ENCODE measurements around the gene GRM4.

Gene GRM4

GRCh38 chr6:34115403-34115795 is 30.5 kb downstream of the GRM4 start:
- no peak overlapping the region for H3K4me3 ChIP-seq (ENCODE audit: low read depth, low read length)
- DNase-seq (ENCODE audit: low read depth) = peak; percentile 45
- TF ChIP-seq POLR2A (IDR thresholded peaks at IDR 0.05; ENCODE audit: extremely low read depth, insufficient read length) (no peak), MYC (IDR thresholded peaks at IDR 0.05; ENCODE audit: low read depth, low read length) (no peak), CTCF (IDR thresholded peaks at IDR 0.05; ENCODE audit: low read depth, low read length) (no peak)
- TF ChIP-seq, protein P1, sequence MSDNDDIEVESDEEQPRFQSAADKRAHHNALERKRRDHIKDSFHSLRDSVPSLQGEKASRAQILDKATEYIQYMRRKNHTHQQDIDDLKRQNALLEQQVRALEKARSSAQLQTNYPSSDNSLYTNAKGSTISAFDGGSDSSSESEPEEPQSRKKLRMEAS (IDR thresholded peaks at IDR 0.05; ENCODE audit: low read depth, low read length) = no peak

GRCh38 chr6:34114695-34115402 is 31.0 kb downstream of the GRM4 start:
- no peak for DNase-seq (ENCODE audit: low read depth)
- no peak for TF ChIP-seq CTCF (IDR thresholded peaks at IDR 0.05; ENCODE audit: low read depth, low read length)
- TF ChIP-seq POLR2A (IDR thresholded peaks at IDR 0.05; ENCODE audit: extremely low read depth, insufficient read length) = no peak
- no peak for TF ChIP-seq MYC (IDR thresholded peaks at IDR 0.05; ENCODE audit: low read depth, low read length)
- TF ChIP-seq, protein P1 (IDR thresholded peaks at IDR 0.05; ENCODE audit: low read depth, low read length) = no peak
- H3K4me3 ChIP-seq (ENCODE audit: low read depth, low read length) = no peak overlapping the region

DNA sequence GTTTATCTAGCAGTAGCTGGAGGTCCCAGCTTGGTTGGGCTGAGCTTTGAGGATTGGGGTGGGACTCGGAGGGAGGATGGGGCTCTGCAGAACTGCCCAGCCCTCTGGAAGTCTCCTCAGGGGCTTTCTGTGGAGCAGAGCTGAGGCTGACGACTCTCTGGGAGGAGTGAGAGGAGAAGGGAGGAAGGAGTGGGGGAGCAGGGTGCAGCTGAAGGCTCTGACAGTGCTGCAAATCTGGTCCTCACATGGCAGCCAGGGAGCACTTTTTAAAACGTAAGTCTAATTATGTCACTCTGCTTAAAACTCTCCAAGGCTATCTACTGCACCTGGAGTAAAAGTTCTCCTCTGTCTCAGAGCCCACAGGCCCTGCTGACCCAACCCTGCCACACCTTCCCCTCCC is 32.4 kb downstream of the GRM4 start:
- TF ChIP-seq, protein P1 (IDR thresholded peaks at IDR 0.05; ENCODE audit: low read depth, low read length) = no peak
- TF ChIP-seq MYC (IDR thresholded peaks at IDR 0.05; ENCODE audit: low read depth, low read length) (no peak), POLR2A (IDR thresholded peaks at IDR 0.05; ENCODE audit: extremely low read depth, insufficient read length) (no peak), CTCF (IDR thresholded peaks at IDR 0.05; ENCODE audit: low read depth, low read length) (no peak)
- DNase-seq (ENCODE audit: low read depth) = no peak
- H3K4me3 ChIP-seq (ENCODE audit: low read depth, low read length) = no peak overlapping the region

DNA sequence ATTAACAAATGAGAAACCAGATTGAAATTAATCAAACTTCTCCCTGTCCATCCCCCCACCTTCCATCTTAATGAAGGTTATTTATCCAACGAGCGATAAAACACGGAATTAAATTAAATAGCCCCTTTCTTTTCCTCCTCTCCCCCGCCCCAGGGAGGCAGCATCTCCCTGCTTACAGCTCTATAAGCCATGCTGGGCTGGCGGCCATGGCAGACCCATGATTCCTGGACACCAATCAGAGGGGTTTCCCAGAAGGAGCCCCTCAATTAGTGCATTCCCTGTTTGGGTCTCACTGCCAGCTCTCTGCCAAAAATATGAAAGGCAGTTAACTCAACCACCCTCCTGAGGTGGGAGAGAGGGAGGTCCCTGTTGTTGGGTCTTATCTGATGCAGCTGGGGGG is 33.8 kb downstream of the GRM4 start:
- H3K4me3 ChIP-seq (ENCODE audit: low read depth, low read length) = no peak overlapping the region
- no peak for DNase-seq (ENCODE audit: low read depth)
- TF ChIP-seq, protein P1 (IDR thresholded peaks at IDR 0.05; ENCODE audit: low read depth, low read length) = no peak

- no peak for TF ChIP-seq POLR2A (IDR thresholded peaks at IDR 0.05; ENCODE audit: extremely low read depth, insufficient read length)
- no peak for DNase-seq (ENCODE audit: low read depth)
- no peak overlapping the region for H3K4me3 ChIP-seq (ENCODE audit: low read depth, low read length)
Measured at GRCh38 chr6:34110610-34111009, 35.3 kb downstream of the GRM4 start.

- no peak overlapping the region for H3K4me3 ChIP-seq (ENCODE audit: low read depth, low read length)
- TF ChIP-seq POLR2A (IDR thresholded peaks at IDR 0.05; ENCODE audit: extremely low read depth, insufficient read length) (no peak), MYC (IDR thresholded peaks at IDR 0.05; ENCODE audit: low read depth, low read length) (no peak), CTCF (IDR thresholded peaks at IDR 0.05; ENCODE audit: low read depth, low read length) (no peak)
- TF ChIP-seq, protein P1 (IDR thresholded peaks at IDR 0.05; ENCODE audit: low read depth, low read length) = no peak
- no peak for DNase-seq (ENCODE audit: low read depth)
Measured at GRCh38 chr6:34108176-34108575, 37.7 kb downstream of the GRM4 start.

- H3K4me3 ChIP-seq (ENCODE audit: low read depth, low read length) = no peak overlapping the region
- TF ChIP-seq MYC (IDR thresholded peaks at IDR 0.05; ENCODE audit: low read depth, low read length) = no peak
Measured at GRCh38 chr6:34106900-34107299, 39.0 kb downstream of the GRM4 start.

More at GRCh38 chr6:34106900-34107299, 39.0 kb downstream of the GRM4 start:
- no peak for DNase-seq (ENCODE audit: low read depth)

Data from NB4 (cell line).